GM19328 (cell line): ENCODE data around the gene PC.

ENCODE experiments used
- ATAC-seq: cut with Tn5 transposase; IDR thresholded peaks from one replicate; pipeline ENCODE4 v1.9.1; 2021; ENCODE audit warnings: mild to moderate bottlenecking, moderate library complexity; ENCODE audit not compliant: unreplicated experiment

Gene PC

GRCh38 chr11:66912911-66913310 lies 45.3 kb downstream of the PC start:
- no peak for ATAC-seq

- ATAC-seq, result no peak
Measured at GRCh38 chr11:66912361-66912760, 45.8 kb downstream of the PC start.

GRCh38 chr11:66910669-66911068 lies 47.5 kb downstream of the PC start:
- ATAC-seq, result no peak

- ATAC-seq, result no peak
Measured at GRCh38 chr11:66910016-66910415, 48.2 kb downstream of the PC start.

- ATAC-seq, result no peak
Measured at GRCh38 chr11:66909181-66909580, 49.0 kb downstream of the PC start.

- ATAC-seq, result no peak
Measured at GRCh38 chr11:66907751-66908630, 50.2 kb downstream of the PC start.

GRCh38 chr11:66906061-66906733 lies 52.0 kb downstream of the PC start:
- ATAC-seq, result no peak

- no peak for ATAC-seq
Measured at GRCh38 chr11:66905631-66906030, 52.6 kb downstream of the PC start.

- no peak for ATAC-seq
Measured at GRCh38 chr11:66904981-66905521, 53.1 kb downstream of the PC start.

GRCh38 chr11:66904561-66904960 lies 53.6 kb downstream of the PC start:
- no peak for ATAC-seq

- no peak for ATAC-seq
Measured at GRCh38 chr11:66904055-66904454, 54.1 kb downstream of the PC start.

GRCh38 chr11:66902486-66903177 lies 55.6 kb downstream of the PC start:
- ATAC-seq, result no peak

GRCh38 chr11:66901964-66902390 lies 56.2 kb downstream of the PC start:
- no peak for ATAC-seq

GRCh38 chr11:66894141-66894540 lies 64.0 kb downstream of the PC start:
- ATAC-seq, result no peak

- no peak for ATAC-seq
Measured at GRCh38 chr11:66892911-66893310, 65.3 kb downstream of the PC start.

- peak; percentile 75 for ATAC-seq
Measured at GRCh38 chr11:66891851-66892660, 66.1 kb downstream of the PC start.

- no peak for ATAC-seq
Measured at GRCh38 chr11:66889960-66890359, 68.2 kb downstream of the PC start.

GRCh38 chr11:66888282-66888681 lies 69.9 kb downstream of the PC start:
- ATAC-seq, result no peak

- ATAC-seq, result no peak
Measured at GRCh38 chr11:66887526-66887925, 70.7 kb downstream of the PC start.

- ATAC-seq, result no peak
Measured at GRCh38 chr11:66886671-66887221, 71.4 kb downstream of the PC start.
